PC-9 (cell line): ENCODE data around the gene UBE2D3.

Experiments
- CTCF ChIP-seq: fragments of 200-600 bp; sonication (generic); conservative IDR thresholded peaks from 2 replicates; pipeline ENCODE4 v1.6.1; 2017; ENCODE audit warnings: mixed run types, antibody characterized with exemption, mild to moderate bottlenecking, moderate library complexity
- EZH2 ChIP-seq: fragments of 200-600 bp; sonication (generic); IDR thresholded peaks from 2 replicates; pipeline ENCODE4 v1.8.0; 2017; ENCODE audit warnings: antibody characterized with exemption, low read depth

DNA sequence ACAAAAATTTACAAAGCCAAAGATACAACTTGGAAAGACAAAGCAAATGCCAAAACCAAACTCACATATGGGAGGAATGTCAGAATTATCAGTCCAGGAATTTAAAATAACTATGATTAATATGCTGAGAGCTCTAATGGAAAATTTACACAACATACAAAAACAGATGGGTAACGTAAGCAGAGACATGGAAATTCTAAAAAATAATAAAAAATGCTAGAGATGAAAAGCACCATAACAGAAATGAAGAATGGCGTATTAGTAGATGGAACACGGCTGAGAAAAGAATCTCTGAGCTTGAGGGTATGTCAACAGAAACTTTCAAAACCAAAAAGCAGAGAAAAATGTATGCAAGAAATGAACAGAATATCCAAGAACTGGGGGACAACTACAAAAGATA lies 62.5 kb downstream of the UBE2D3 start:
- TF ChIP-seq EZH2 (no peak), CTCF (no peak)
